ENCODE measurements around the gene AAMP. TPM values are rescaled to one million over a fixed set of nuclear protein-coding genes. Genes with fewer than 3 reads are reported as not detected.

AAMP gene
- total RNA-seq, 2 donors from 2014 or later = 54.3 to 88.8 TPM

GRCh38 chr2:218260166-218260565 lies 9.8 kb downstream of the AAMP start:
- Histone ChIP-seq H3K4me3 (no peak overlapping the region), H3K9me3 (no peaks in the 10 kb centered on the region), H3K36me3 (peaks cover 33% of the 10 kb centered on the region), H3K4me1 (peaks cover 0 to 64% of the 10 kb centered on the region in 2 donors), H3K27me3 (no peaks in the 10 kb centered on the region), H3K27ac (peak overlapping the region; percentile 82 to 85)
- no peak for TF ChIP-seq CTCF (IDR thresholded peaks at IDR 0.05)
- no peak for DNase-seq (ENCODE audit: low spot score)

- peak; percentile 91 for DNase-seq (ENCODE audit: low spot score)
- H3K36me3 ChIP-seq = peaks cover 33% of the 10 kb centered on the region
- no peaks in the 10 kb centered on the region for H3K27me3 ChIP-seq
- H3K4me3 ChIP-seq = peak overlapping the region in 1 of 2 donors; percentile 5
- TF ChIP-seq CTCF (IDR thresholded peaks at IDR 0.05) = no peak
- peaks cover 0 to 64% of the 10 kb centered on the region in 2 donors for H3K4me1 ChIP-seq
- H3K27ac ChIP-seq = peak overlapping the region; percentile 82 to 85
- no peaks in the 10 kb centered on the region for H3K9me3 ChIP-seq
Observed at GRCh38 chr2:218259099-218259961, 10.6 kb downstream of the AAMP start.

- Histone ChIP-seq H3K36me3 (peaks cover 37% of the 10 kb centered on the region), H3K4me1 (peaks cover 0 to 60% of the 10 kb centered on the region in 2 donors), H3K4me3 (no peak overlapping the region), H3K27me3 (no peaks in the 10 kb centered on the region), H3K27ac (peak overlapping the region; percentile 29 to 47), H3K9me3 (no peaks in the 10 kb centered on the region)
- no peak for DNase-seq (ENCODE audit: low spot score)
- peak in 1 of 2 donors; percentile 67 for TF ChIP-seq CTCF (IDR thresholded peaks at IDR 0.05)
Observed at GRCh38 chr2:218257390-218257981, 12.5 kb downstream of the AAMP start.

GRCh38 chr2:218256612-218257350 lies 13.2 kb downstream of the AAMP start:
- no peak for TF ChIP-seq CTCF (IDR thresholded peaks at IDR 0.05)
- Histone ChIP-seq H3K9me3 (no peaks in the 10 kb centered on the region), H3K36me3 (peaks cover 44% of the 10 kb centered on the region), H3K27ac (peak overlapping the region; percentile 29 to 47), H3K4me3 (no peak overlapping the region), H3K4me1 (peaks cover 0 to 55% of the 10 kb centered on the region in 2 donors), H3K27me3 (no peaks in the 10 kb centered on the region)
- DNase-seq (ENCODE audit: low spot score) = no peak

GRCh38 chr2:218255446-218255845 lies 14.5 kb downstream of the AAMP start:
- peaks cover 58% of the 10 kb centered on the region for H3K36me3 ChIP-seq

More at GRCh38 chr2:218255446-218255845, 14.5 kb downstream of the AAMP start:
- peaks cover 0 to 41% of the 10 kb centered on the region in 2 donors for H3K4me1 ChIP-seq
- no peak overlapping the region for H3K27ac ChIP-seq
- H3K4me3 ChIP-seq = no peak overlapping the region
- H3K27me3 ChIP-seq = no peaks in the 10 kb centered on the region
- no peaks in the 10 kb centered on the region for H3K9me3 ChIP-seq
- no peak for TF ChIP-seq CTCF (IDR thresholded peaks at IDR 0.05)
- no peak for DNase-seq (ENCODE audit: low spot score)

Measured in right atrium auricular region (tissue), 2 donors.